A673 (cell line): Measurements from ENCODE around the gene ST7.

ENCODE experiments used
- CTCF ChIP-seq: fragments of 300-800, 200-600 bp; sonication (generic); conservative IDR thresholded peaks from 2 replicates; pipeline ENCODE4 v1.5.1; 2017; ENCODE audit warnings: low read depth, mild to moderate bottlenecking, antibody characterized with exemption, low read length, moderate library complexity, mixed read lengths
- EZH2 ChIP-seq: fragments of 200-600 bp; sonication (generic); IDR thresholded peaks from 2 replicates; pipeline ENCODE4 v1.6.1; 2017; ENCODE audit warnings: borderline replicate concordance, low read depth, mild to moderate bottlenecking, mixed read lengths, antibody characterized with exemption, low read length; ENCODE audit not compliant: poor library complexity, severe bottlenecking

DNA sequence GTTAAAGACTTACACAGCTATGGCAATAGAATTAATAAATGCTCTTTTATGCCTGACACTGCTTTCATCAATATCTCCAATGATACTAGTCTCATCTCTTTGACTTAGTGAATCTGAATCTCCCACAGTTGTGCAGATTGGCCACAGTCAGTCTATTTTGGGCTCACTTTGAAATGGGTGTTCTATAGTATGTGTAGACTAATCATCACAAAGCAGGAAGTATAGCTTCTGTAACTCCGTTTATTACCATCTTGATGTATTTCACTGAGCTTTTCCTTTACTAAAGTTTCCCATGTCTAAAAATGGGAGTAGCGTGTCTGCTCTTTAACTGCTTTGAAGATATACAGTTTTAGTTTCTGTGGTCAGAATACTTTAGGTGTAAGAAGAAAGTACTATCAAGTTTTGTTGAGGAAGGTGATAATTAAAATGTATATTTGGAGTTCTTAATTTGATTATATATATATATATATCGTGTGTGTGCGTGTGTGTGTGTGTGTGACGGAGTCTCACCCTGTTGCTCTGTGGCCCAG, 70.1 kb downstream of the ST7 start:
- TF ChIP-seq CTCF (no peak), EZH2 (no peak)
